ENCODE results near the gene HNRNPL. TPM values are rescaled to one million over a fixed set of nuclear protein-coding genes. Genes with fewer than 3 reads are reported as not detected.
A peak's percentile ranks its signal among the peaks of the same experiment; 100 is the strongest.
"Not testable (repeated sequence)": the region's sequence is repeated elsewhere in the genome, so short reads cannot be mapped to it uniquely, and the experiment has no call there.

HNRNPL gene
- 141 TPM for total RNA-seq (ENCODE audit: insufficient read depth, low replicate concordance)

- peak; percentile 100 for DNase-seq (ENCODE audit: low spot score)
Measured at GRCh38 chr19:38849860-38850435, at the start of gene HNRNPL. HNRNPL (minus strand) TSS chr19:38849986; CDS start chr19:38849966, 20 bp downstream.

GRCh38 chr19:38898788-38899446 is 49.1 kb upstream of the HNRNPL start:
- DNase-seq (ENCODE audit: low spot score) = no peak

GRCh38 chr19:38894968-38895367 is 45.2 kb upstream of the HNRNPL start:
- no peak for DNase-seq (ENCODE audit: low spot score)

- DNase-seq (ENCODE audit: low spot score) = no peak
Measured at GRCh38 chr19:38893341-38893771, 43.6 kb upstream of the HNRNPL start.

- DNase-seq (ENCODE audit: low spot score) = no peak
Measured at GRCh38 chr19:38892841-38893240, 43.1 kb upstream of the HNRNPL start.

- no peak for DNase-seq (ENCODE audit: low spot score)
Measured at GRCh38 chr19:38891771-38892170, 42.0 kb upstream of the HNRNPL start.

GRCh38 chr19:38890686-38891085 is 40.9 kb upstream of the HNRNPL start:
- no peak for DNase-seq (ENCODE audit: low spot score)

GRCh38 chr19:38889803-38890202 is 40.0 kb upstream of the HNRNPL start:
- DNase-seq (ENCODE audit: low spot score) = no peak

GRCh38 chr19:38888876-38889275 is 39.1 kb upstream of the HNRNPL start:
- no peak for DNase-seq (ENCODE audit: low spot score)

- DNase-seq (ENCODE audit: low spot score) = not testable (repeated sequence)
Measured at GRCh38 chr19:38884691-38885090, 34.9 kb upstream of the HNRNPL start.

GRCh38 chr19:38883286-38883685 is 33.5 kb upstream of the HNRNPL start:
- DNase-seq (ENCODE audit: low spot score) = no peak

- no peak for DNase-seq (ENCODE audit: low spot score)
Measured at GRCh38 chr19:38880882-38881609, 31.3 kb upstream of the HNRNPL start.

GRCh38 chr19:38880076-38880881 is 30.5 kb upstream of the HNRNPL start:
- DNase-seq (ENCODE audit: low spot score) = no peak

- no peak for DNase-seq (ENCODE audit: low spot score)
Measured at GRCh38 chr19:38879400-38879751, 29.6 kb upstream of the HNRNPL start.

GRCh38 chr19:38878575-38879399 is 29.0 kb upstream of the HNRNPL start:
- no peak for DNase-seq (ENCODE audit: low spot score)

GRCh38 chr19:38877781-38878574 is 28.2 kb upstream of the HNRNPL start, which contains the start of gene RINL:
RINL (minus strand) TSS chr19:38878275; CDS start chr19:38876742, 1,533 bp downstream.
- DNase-seq (ENCODE audit: low spot score) = peak; percentile 48

GRCh38 chr19:38875656-38876395 is 26.0 kb upstream of the HNRNPL start:
- DNase-seq (ENCODE audit: low spot score) = no peak

- not testable (repeated sequence) for DNase-seq (ENCODE audit: low spot score)
Measured at GRCh38 chr19:38873400-38873799, 23.6 kb upstream of the HNRNPL start.

GRCh38 chr19:38870612-38871011 is 20.8 kb upstream of the HNRNPL start:
- DNase-seq (ENCODE audit: low spot score) = no peak
